GM23338 (cell line): ENCODE measurements around the gene GPRIN1.

Source experiments
- CTCF ChIP-seq, 2 experiments: fragments of 200-600 bp in 1 of 2; sonication (generic) in 1 of 2; conservative IDR thresholded peaks; 2 replicates each; pipeline versions ENCODE4 v1.5.1 to v1.6.1; 2016 to 2017; ENCODE audit warnings: antibody characterized with exemption in 2 of 2, low read depth in 2 of 2, mild to moderate bottlenecking in 2 of 2, moderate library complexity in 1 of 2
- EZH2 ChIP-seq: fragments of 200-600 bp; sonication (generic); IDR thresholded peaks from one replicate; pipeline ENCODE4 v1.8.0; 2017; ENCODE audit warnings: antibody characterized with exemption, mild to moderate bottlenecking, low read depth; ENCODE audit not compliant: unreplicated experiment
- JUNB ChIP-seq: IDR thresholded peaks from one replicate; pipeline ENCODE4 v1.6.1; 2016; ENCODE audit warnings: antibody characterized with exemption; ENCODE audit not compliant: unreplicated experiment
- STAT1 ChIP-seq: IDR thresholded peaks from one replicate; pipeline ENCODE4 v1.6.1; 2016; ENCODE audit warnings: antibody characterized with exemption; ENCODE audit not compliant: unreplicated experiment

- 0 out of 4 replicates have a peak, but pooled peaks of 1 of the 2 experiments have one; percentile 16 for TF ChIP-seq CTCF (conservative IDR thresholded peaks at IDR 0.05; ENCODE audit: low read depth in 2 of 2)
- no peak for TF ChIP-seq EZH2
- TF ChIP-seq STAT1 = no peak
- TF ChIP-seq JUNB = no peak
These were observed 9.8 kb upstream of the GPRIN1 start for GRCh38 chr5:176619569-176620332.
